ENCODE results near the gene PTGIR.

Gene PTGIR

GRCh38 chr19:46598372-46598917, 26.4 kb downstream of the PTGIR start:
- no peak for DNase-seq

GRCh38 chr19:46596008-46596407, 28.9 kb downstream of the PTGIR start:
- DNase-seq = no peak

GRCh38 chr19:46591870-46592269, 33.0 kb downstream of the PTGIR start:
- DNase-seq = no peak

GRCh38 chr19:46591254-46591653, 33.6 kb downstream of the PTGIR start:
- no peak for DNase-seq

GRCh38 chr19:46587861-46588260, 37.0 kb downstream of the PTGIR start:
- DNase-seq = no peak

GRCh38 chr19:46586294-46586693, 38.6 kb downstream of the PTGIR start:
- no peak for DNase-seq

GRCh38 chr19:46585539-46585938, 39.4 kb downstream of the PTGIR start:
- DNase-seq = no peak

- no peak for DNase-seq
Measured at GRCh38 chr19:46580247-46580646, 44.6 kb downstream of the PTGIR start.

GRCh38 chr19:46579361-46579879, 45.5 kb downstream of the PTGIR start:
- no peak for DNase-seq

GRCh38 chr19:46578450-46578849, 46.4 kb downstream of the PTGIR start:
- DNase-seq = no peak

- DNase-seq = no peak
Measured at GRCh38 chr19:46574533-46574932, 50.4 kb downstream of the PTGIR start.

- DNase-seq = no peak
Measured at GRCh38 chr19:46573679-46574498, 51.0 kb downstream of the PTGIR start.

GRCh38 chr19:46571495-46571894, 53.4 kb downstream of the PTGIR start:
- no peak for DNase-seq

All from AML-193 (cell line).